GF-D8 (cell line): ENCODE results near the gene SENP8.

ENCODE experiments used
- DNase-seq: peaks from one replicate; lab custom pipeline; 2025; lab: John Stamatoyannopoulos, UW

Gene SENP8

GRCh38 chr15:72113347-72114031, 4.7 kb upstream of the SENP8 start:
- DNase-seq: no peak

- no peak for DNase-seq
Observed at GRCh38 chr15:72116731-72117485, 1.3 kb upstream of the SENP8 start.

DNA sequence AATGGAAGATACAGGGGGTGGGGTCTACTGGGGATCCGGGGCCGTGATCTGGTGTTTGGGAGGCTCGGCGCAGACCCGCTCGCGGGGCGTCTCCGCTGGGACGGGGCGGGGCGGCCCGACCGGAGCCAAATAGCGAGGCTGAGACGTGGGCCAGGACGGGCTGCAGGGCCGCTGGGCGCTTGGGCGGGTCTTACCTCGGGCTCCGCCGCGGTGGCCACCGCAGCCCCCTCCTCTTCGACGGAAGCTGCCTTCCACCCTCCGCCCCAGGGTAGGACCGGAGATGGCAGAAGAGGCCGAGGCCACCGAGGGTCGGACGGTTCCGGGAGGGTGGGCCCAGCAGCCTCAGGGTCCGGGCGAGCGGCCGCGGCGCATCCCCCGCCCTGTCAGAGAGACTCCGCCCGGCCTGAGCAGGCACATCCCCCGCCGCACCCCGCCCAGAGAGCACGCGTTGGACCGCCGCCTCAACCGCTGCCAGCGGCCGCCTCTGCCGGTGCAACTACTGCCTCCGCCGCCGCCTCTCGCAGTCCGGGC, 652 bp upstream of the SENP8 start:
- DNase-seq: no peak

DNA sequence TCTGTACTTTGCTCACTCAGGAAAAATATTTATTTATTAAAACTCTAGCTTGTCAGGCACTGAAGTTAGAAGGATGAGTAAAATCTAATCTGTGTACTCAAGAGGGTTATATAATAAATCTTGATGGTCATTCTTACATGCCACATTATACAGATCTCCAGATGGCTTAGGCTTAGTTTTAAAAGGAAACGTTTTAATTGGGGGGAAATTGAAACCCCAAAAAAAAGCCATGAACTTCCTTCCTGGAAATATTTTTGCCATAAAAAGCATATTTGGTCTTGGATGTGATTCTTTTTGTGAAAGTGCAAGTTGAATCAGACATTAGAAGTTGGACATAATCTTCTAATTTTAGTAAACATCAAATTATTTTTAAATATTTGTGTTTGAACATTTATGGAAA, 6.0 kb downstream of the SENP8 start:
- no peak for DNase-seq

- DNase-seq: no peak
Observed at GRCh38 chr15:72127724-72128322, 9.6 kb downstream of the SENP8 start.

DNA sequence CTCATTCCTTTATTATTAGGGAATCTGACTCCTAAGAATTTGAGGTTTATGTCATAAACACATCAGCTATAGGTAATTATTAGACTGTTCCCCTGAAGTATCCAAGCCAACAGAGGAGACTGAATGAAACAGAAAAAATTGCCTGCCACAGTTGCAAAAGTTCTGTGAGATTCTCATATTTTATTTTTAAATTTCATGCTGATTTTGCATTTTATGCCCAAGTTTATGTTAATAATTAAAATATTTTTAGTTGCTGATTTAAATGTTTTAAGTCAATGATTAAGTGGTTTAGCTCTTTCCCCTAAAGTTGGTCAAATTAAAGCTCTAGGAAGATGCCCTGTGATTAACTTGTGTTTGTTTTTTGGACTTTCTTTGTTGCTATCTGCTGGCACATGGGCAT, 10.2 kb downstream of the SENP8 start:
- no peak for DNase-seq

DNA sequence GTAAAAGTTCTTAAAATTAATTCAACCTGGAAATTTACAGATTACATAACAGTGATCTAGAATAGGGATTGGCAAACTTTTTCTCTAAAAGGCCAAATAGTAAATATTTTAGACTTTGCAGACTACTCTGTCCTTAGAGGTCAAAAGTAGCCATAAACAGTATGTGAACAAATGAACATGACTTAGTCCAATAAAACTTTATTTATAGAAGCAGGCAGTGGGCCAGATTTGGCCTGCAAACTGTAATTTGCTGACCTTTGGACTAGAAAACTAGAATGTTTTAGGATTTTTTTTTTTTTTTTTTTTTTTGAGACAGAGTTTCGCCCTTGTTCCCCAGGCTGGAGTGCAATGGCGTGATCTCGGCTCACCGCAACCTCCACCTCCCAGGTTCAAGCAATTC, 12.1 kb downstream of the SENP8 start:
- DNase-seq: no peak

DNA sequence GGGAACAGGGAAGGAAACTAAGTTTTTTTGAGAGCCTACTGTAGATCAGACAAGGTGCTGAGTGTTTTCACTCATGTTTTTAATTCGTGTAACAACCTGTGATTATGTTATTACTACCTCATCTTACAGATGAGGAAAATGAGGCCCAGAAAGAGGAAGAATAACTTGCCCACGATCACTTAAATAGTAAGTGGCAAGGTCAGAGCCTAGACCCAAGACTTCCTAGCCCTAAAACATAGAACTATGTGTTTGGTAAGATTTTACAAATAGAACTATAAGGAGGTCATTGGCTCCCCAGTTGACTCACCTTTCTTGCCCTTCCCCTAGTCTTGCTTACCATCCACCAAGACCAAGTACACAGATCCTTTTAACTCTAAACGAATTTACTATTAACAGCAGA, 13.7 kb downstream of the SENP8 start:
- DNase-seq: no peak

- DNase-seq: no peak
Observed at GRCh38 chr15:72133211-72133610, 15.0 kb downstream of the SENP8 start.

DNA sequence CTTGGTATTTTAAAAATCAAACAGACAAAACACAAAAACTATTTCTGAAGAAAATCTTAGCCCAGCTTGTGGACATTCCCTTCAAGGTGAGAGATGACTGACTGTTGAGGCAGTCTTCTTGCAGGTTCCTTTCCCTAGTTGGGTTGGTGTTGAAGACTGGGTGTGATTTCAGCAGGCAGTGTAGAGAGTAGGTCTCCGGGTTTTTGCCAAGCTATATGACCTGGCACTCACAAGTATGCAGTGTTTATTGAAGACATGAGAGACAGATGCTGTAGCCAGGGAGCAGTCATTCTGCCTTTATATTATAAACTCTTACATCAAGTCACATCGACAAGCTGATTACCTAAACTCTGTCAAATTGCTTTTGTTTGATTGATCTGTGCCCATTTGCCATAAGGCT, 17.5 kb downstream of the SENP8 start:
- DNase-seq: no peak

- DNase-seq: no peak
Observed at GRCh38 chr15:72136170-72137051, 18.2 kb downstream of the SENP8 start.

DNA sequence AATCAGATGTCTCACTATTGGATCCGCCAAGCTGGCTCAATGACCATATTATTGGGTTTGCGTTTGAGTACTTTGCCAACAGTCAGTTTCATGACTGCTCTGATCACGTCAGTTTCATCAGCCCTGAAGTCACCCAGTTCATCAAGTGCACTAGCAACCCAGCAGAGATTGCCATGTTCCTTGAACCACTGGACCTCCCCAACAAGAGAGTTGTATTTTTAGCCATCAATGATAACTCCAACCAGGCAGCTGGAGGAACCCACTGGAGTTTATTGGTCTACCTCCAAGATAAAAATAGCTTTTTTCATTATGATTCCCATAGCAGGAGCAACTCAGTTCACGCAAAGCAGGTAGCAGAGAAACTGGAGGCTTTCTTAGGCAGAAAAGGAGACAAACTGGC, 21.5 kb downstream of the SENP8 start:
- no peak for DNase-seq

DNA sequence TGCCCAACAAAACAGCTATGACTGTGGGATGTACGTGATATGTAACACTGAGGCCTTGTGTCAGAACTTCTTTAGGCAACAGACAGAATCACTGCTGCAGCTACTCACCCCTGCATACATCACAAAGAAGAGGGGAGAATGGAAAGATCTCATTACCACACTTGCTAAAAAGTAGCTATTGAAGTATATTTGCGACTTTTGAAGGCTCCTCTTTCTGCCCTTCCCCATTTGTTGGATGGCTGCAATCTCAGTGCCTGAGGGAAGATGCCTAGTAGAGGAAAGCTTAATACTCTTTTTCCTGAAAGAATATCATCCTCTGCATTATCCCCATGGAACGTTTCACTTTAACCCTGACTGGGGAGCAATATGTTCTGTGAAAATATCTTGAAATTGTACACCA, 21.9 kb downstream of the SENP8 start:
- no peak for DNase-seq

DNA sequence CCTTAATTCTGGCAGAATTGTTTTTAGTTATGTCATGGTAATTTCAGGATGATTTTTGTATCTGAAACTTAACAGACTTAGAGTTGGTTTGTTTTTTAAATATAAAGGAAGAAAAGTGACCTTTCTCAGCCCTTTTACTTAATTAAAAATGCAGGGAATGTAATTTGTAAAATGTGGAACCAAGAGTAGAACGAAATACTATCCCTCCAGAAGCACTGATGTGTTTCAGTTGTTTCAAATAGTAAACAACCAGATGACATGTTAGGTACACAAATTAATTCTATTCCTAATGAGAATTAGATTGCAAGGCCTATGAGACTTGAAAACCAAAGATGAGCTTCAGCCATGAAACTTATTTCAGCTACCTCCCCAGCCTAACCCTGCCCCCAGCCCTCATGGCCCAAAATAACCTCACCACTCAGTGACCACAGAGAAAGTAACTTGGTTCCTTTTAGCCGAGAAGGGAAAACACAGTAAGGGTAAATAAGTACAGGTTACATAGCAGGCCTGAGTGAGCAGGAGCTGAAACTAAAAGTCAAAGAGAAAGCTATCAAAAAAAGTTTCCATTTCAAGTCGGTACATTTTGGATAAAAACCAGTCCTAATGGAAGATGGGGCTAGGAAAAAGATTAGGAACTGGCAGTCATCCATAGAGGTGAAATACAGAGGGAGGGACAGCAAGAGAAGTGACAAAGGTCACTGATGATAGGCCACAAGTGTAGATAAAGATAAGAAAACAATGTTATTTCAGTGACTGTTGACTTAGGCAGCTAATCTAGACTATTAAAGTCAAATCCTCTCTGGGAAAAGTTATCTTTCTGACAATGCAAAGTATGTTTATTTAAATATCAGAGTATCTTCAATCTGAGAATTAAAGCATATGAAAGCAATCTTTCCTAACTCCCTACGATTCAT, 23.2 kb downstream of the SENP8 start:
- no peak for DNase-seq

- no peak for DNase-seq
Observed at GRCh38 chr15:72146221-72146620, 28.0 kb downstream of the SENP8 start.

GRCh38 chr15:72146934-72147333, 28.7 kb downstream of the SENP8 start:
- DNase-seq: no peak

GRCh38 chr15:72147418-72147817, 29.2 kb downstream of the SENP8 start:
- DNase-seq: no peak

DNA sequence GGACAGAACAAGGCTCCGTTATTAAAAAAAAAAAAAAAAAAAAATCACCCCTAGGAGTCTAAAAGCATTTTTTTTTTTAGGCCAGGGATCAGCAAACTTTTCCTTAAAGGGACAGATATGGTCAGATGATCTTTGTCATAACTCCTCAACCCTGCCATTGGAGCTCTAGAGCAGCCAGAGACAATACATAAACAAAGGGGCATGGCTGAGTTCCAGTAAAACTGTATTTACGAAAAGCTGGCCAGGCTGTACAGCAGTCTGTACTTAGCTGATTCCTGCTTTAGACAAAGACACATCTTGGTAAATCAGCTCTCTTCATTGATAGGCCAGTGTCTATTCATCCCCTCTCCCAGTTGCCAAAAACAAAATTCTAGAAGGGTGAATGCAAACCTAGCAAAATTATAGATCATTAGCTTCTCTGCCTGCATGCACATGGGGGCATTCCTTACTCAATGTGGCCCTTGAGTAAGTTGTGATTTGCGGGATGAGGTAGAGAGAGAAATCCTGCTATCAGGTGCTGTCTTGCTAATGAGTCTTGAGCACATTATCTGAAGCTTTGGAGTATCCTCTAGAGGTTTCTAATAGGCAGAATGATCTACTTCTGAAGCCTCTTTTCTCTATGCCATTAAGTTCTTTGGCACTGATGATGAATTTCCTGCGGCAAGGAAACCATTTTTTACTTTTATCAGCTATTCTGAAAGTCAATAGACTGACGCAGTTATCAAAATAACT, 35.2 kb downstream of the SENP8 start:
- DNase-seq: no peak

DNA sequence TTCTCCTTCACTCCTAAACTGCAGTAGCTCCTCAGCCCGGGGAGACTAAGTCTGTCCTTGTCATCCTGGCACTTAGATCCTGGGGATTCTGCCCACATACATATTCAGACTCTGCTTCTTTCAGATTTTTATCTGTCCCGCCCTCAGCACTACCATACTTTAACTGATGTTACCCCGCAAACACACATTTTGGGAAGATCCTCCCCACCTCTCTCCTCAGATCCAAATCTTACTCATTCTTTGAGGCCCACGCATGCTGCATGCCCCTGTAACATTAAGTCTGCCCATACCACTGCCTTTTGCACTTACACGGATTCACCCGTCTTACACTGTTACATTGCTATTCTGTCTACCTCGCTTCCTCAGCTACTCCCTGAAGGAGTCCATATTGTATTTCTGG, 36.1 kb downstream of the SENP8 start:
- DNase-seq: no peak

DNA sequence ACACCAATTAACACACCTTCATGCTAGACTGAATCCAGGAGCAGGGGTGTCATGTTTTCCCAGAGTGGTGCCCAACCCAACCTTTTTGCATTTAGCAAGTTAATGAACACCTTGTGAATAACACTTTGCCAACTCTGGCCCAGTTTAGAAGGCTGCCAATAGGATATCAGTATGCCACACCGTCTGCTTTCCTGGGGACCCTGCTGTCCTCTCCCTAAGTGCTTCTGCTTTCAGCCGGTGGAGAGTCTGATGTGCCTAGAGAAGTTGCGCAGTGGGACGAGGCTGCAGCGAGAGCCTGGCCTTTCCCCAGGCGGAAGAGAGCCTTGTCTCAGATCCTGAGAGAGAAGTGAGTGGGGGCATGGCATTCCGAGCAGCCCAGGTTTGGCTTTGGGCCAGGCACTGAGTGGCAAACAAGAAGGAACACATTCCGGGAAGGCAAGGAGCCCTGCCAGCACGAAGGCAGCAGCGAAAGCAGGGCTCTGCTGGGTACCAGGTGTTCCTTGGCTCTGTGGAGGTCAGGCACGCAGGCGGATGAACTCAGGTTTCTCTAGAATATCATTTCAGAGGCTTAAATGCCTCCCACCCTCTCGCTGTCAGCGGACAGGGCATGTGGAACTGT, 36.9 kb downstream of the SENP8 start:
- no peak for DNase-seq
